Retinal pigment epithelial cell (primary cell): Measurements from ENCODE around the gene EEF1A2.

ENCODE experiments used
- DNase-seq: peaks from one replicate; pipeline ENCODE4 v3.0.0-alpha.2; 2010; ENCODE audit warnings: low read depth
- H3K4me3 ChIP-seq: 2 replicates; pipeline ENCODE4 v1.5.1; 2011; ENCODE audit warnings: mild to moderate bottlenecking, low read length, control low read depth, moderate library complexity
- CTCF ChIP-seq: conservative IDR thresholded peaks from 2 replicates; pipeline ENCODE4 v1.5.1; 2011; ENCODE audit warnings: low read depth, low read length, control low read depth, inconsistent platforms

The EEF1A2 gene

GRCh38 chr20:63497138-63497945 is 1.5 kb downstream of the EEF1A2 start:
- TF ChIP-seq CTCF, result no peak
- H3K4me3 ChIP-seq, result peak overlapping the region; percentile 39
- DNase-seq, result no peak

GRCh38 chr20:63496596-63497120 is 2.2 kb downstream of the EEF1A2 start:
- DNase-seq, result no peak
- no peak overlapping the region for H3K4me3 ChIP-seq
- TF ChIP-seq CTCF, result no peak

GRCh38 chr20:63495741-63496595 is 2.9 kb downstream of the EEF1A2 start:
- TF ChIP-seq CTCF, result peak; percentile 94
- DNase-seq, result no peak
- H3K4me3 ChIP-seq, result no peak overlapping the region

GRCh38 chr20:63495167-63495720 is 3.6 kb downstream of the EEF1A2 start:
- TF ChIP-seq CTCF, result no peak
- DNase-seq, result no peak
- no peak overlapping the region for H3K4me3 ChIP-seq

GRCh38 chr20:63494420-63495166 is 4.3 kb downstream of the EEF1A2 start:
- DNase-seq, result no peak
- H3K4me3 ChIP-seq, result no peak overlapping the region
- TF ChIP-seq CTCF, result no peak

- DNase-seq, result no peak
- H3K4me3 ChIP-seq, result no peak overlapping the region
- no peak for TF ChIP-seq CTCF
These were observed 4.8 kb downstream of the EEF1A2 start for GRCh38 chr20:63494084-63494419.
